Activated CD4-positive, alpha-beta T cell treated with anti-CD3 and anti-CD28 coated beads for 1 hour (primary cell): ENCODE measurements around the gene GTF2F2.
"Not testable (repeated sequence)": the region's sequence is repeated elsewhere in the genome, so short reads cannot be mapped to it uniquely, and the experiment has no call there.

Experiments
- DNase-seq: peaks from one replicate; pipeline ENCODE4 v3.0.0-alpha.2; 2020

The GTF2F2 gene

DNA sequence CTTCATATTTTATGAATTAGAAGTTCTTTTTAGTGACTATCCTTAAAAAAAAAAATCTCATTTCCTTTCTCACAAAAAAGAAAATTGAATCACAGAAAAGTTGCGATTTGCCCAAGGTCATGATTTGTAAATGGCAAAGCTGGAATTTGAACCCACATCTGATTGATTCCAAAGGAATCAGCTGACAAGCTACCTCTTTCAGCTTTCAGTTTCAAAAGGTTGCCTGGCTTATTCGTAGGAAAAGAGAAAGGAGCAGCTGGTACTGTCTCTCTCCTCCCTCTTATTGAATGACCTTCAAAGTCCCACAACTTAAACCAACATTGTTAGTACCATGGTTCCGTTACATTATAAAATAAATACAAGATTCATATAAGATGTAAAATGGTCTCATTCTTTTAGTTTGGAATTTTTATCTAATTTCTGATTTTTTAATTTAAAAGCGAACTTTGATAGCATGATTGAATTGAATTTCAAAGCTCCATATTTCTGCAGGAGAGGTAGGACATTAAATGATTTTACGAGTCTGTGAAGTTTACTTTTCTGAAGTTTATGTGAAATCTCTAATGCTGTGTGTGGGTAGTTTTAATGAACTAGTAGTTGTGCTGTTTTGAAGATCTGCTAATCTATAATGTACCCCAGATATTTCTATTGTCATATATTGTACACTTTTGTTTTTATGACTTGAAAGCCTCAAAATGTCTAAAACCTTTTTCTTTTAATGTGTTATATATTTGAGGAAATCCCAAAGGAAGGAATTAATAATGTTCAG lies 99.0 kb downstream of the GTF2F2 start:
- no peak for DNase-seq

DNA sequence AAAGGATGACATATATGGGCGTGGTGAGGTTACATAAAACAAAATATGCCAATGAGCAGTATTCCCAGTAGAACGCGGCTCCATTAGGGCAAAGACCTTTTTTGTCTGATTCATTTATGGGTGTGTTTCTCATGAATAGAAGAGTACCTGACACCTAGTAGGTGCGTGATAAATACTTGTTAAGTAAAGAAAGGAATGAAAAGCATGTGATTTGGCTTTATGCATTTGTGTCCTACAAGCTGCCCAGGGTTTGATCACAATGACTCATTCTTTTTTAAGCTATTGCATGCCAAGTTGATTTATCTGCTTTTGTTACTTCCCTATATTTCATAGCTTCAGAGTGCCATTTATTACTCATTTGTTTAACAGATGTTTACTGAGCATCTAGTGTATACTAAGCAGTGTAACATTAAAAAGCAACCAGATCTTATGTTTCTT lies 99.6 kb downstream of the GTF2F2 start:
- DNase-seq = no peak

DNA sequence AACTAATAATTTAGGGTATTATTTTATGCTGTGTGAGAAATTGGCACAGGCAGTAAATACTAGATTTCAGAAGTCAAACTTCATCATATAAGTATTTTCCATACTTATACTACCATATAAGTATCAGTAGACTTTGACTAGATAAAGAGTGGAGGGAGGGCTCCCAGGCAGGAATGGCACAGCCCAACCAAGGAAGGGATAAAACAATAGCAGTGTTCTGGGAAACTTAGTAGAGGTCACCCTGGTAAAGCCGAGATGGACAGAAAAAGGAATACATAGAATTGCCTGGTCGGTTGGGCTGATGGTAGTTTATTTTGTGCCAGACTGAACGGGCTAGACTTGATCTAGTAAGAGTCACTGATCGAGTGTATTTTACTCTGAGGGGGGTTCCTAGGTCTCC lies 100.1 kb downstream of the GTF2F2 start:
- DNase-seq = no peak

DNA sequence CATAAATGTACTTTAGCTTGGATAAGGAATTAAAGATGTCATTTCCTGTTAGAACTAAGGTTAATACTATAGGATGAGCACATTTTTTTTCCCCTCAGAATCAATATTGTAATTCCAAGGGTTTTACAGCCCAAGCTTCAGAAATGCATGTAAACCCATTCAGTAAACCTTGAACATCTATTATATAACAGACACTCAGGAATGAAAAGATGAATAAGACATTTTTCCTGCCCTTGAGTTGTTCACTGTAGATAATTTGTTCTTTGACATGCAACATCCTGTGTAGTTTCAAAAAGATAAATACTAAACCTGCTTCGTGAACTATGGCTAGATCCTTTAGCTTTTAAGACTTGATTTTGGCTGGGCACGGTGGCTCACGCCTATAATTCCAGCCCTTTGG lies 102.2 kb downstream of the GTF2F2 start:
- DNase-seq = no peak

DNA sequence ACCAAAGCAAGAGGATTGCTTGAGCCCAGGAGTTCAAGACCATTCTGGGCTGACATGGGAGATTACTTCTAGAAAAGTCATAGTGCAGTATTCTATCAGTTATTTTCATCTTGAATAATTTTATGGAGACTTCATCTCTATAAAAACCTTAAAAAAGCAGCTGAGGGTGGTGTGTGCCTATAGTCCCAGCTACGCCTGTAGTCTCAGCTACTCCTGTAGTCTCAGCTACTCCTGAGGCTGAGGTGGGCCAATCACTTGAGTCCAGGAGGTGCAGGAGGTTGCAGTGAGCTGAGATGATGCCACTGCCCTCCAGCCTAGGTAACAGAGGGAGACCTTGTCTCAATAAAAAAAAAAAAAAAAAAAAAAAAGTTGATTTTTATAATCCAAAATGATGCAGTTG lies 102.6 kb downstream of the GTF2F2 start:
- no peak for DNase-seq

DNA sequence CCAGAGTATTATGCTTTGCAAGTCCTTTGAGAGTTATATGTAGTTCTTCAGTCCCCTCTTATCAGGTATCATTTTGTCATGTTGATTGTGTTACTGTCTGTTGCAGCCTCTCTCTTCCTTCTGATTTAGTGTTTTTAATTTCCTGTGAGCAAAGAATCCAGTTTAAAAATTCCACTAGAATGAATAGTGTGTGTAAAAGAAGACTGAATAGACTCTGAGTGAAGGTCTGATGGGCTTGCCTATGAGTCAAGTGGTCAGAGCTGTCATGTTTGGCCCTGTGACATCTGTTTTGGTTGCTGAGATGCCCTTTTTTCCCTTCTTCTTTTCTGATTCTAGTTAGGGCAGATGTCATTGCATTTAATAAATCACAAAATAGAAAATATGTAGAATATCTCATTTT lies 103.9 kb downstream of the GTF2F2 start:
- DNase-seq = no peak

DNA sequence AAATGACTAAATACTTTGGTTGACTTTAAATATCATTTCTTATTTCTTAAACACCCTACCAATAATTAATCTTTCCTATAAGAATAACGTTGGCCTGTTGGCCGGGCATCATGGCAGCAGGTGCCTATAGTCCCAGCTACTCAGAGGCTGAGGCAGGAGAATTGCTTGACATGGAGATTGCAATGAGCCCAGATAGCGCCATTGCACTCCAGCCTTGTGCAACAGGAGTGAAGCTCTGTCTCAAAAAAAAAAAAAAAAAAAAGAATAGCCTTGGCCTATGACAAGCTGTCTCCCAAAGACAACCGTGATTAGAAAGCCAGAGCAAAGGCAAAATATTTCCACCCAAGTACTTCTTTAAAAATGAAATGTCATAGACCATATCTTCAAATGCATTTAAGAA lies 105.1 kb downstream of the GTF2F2 start:
- DNase-seq = no peak

DNA sequence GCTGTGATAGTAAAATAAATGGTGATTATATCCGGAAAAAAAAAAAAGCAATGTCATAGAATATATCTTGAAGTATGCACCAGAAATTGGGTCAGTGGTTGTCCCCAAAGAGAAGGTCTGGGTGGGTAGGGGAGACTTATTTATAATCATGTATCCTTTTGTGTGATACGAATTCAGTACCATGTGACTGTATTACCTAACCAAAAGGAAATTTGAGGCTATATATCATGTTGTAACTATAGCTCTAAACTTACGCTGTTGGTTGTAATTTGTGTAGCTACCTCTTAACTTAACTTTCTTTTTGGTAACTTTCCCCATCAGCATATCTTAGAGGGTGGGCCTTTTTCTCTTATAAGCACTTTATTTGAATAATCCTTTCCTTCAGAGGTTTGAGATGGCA lies 105.7 kb downstream of the GTF2F2 start:
- DNase-seq = no peak

DNA sequence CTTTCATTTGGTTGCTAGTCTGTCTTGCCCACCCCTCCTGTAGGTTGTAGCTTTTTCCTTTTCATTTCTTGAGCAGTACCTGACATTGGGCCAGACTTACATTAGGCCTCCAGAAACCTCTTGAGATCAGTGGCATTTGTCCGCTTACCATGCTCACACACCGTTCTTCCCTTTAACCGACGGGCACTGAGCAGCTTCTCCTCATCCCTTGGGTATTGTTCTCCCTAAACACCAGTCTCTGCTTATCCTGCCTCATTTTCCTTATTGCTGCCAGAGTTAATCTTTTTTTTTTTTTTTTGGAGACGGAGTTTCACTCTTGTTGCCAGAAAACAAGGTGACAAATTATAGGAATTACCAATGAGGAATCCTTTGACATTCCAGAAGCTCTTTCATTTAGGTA lies 107.7 kb downstream of the GTF2F2 start:
- no peak for DNase-seq

DNA sequence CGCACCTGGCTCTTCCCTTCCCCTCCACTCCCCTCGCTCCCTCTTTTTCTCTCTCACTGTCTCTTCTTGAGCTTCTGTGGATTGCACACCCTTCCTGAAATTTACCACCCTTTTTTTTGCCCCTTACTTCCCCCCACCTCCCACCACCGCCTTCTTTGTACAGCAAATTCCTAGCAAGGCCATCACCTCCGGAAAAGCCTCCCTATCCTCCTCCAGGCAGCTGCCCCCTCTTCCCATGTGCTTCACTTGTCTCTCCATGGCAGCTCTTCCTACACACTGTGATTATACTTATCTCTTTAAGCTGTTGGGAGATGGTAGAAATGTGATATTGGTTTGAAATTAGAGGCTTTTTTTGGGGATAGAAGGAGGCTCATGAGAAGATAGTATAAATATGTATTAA lies 108.9 kb downstream of the GTF2F2 start:
- no peak for DNase-seq

DNA sequence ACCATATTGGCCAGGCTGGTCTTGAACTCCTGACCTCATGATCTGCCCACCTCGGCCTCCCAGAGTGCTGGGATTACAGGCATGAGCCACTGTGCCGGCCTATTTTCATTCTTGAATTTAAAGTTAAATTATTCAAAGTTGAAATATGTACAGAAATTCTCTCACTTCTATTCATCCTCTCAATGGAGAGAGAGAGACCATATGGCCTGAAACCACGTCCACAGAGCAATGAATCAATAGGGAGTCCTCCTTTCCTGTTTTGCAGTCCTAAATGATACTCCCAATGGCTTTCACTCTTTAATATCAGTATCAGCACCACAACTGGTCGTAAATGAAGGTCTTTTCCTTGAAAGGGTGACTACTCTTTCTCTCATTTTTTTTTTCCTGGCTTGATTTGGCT lies 111.0 kb downstream of the GTF2F2 start:
- no peak for DNase-seq

DNA sequence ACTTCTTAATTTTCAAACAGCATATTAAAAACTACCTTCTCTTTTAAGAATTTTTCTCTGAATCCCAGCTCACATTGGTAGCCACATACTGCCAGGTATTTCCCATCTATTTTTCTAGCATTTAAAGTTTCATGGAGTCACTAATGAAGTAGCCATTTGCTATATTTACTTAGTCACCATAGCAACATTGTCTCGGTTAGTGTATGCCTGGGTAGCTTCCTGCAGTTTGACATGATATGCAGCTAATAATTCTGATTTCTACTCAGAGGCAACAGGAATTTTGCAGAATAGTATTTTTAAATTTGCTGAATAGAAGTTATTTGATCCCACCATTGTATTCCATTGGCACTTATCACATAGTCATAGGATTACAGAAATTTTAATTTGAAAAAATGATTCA lies 111.4 kb downstream of the GTF2F2 start:
- no peak for DNase-seq

DNA sequence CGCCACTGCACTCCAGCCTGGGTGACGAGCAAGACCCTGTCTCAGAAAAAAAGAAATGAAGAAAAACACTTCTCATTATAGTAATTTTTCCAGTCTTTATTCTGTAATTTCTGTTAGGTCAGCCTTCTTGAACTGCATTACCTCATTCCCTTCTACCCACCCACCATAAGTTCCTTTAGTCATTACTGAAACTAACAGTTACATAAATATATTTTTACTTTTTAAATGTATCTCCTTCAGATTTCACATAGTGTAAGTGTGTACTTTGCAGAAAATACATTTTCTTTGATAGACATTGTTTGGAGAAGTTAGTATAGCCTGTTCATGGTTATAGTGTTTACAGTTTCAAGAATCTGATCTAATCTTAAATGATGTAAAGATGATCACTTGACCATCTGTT lies 112.3 kb downstream of the GTF2F2 start:
- DNase-seq = no peak

DNA sequence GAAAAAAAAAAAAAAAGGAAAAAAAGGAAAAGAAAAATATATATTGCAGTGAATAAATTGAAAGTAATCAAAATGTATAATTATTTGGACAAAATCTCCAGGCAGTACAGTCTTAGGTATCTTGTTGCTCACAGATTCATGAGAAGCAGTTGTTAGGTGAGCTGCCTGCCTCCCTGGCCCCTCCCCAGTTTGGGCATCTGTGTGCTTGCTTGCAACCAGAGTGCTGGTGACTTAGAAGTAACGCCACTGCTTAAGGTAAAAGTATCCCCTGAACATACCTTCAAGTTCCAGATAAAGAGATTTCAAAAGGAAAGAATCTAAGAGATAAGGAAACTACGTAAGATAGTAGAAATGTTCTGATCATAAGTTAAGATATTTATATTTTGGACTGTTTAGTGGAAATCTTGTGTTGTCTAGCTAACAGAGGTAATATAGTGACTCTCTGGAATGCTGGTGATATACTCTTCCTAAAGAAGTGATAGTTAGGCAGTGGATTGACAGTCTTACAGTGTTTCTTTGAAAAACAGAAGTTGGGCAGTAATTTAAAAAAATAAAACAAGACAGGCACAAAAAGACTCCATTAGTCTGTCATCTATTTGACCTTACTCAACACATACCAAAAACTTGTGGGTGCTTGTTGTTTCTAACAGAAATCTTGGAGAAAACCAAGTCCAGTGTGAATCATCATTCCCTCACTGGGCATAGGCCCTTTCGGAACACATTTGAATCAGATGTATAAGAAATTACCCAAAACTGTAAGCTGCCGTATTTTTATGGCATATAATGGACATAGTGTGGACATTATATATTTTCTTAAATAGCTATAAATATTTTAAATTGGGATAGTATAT lies 118.9 kb downstream of the GTF2F2 start:
- no peak for DNase-seq

DNA sequence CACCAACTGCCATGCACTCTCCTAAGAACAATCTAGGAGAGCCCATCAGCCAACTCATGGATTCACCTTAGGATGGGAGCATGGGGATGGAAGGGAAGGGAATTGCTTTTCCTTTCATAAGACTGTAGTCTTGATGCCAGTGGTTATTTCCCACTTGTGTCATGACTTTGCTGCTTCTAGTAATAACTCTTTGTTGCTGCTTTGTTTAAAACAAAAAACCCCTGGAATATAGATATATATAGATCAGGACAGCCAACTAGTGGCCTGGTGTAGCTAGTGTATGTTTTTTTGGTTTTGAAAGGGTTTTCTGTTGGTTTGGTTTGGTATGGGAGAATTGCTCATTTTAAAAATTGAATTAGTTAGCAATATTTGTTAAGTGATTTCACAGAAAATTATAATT lies 119.8 kb downstream of the GTF2F2 start:
- DNase-seq = no peak

DNA sequence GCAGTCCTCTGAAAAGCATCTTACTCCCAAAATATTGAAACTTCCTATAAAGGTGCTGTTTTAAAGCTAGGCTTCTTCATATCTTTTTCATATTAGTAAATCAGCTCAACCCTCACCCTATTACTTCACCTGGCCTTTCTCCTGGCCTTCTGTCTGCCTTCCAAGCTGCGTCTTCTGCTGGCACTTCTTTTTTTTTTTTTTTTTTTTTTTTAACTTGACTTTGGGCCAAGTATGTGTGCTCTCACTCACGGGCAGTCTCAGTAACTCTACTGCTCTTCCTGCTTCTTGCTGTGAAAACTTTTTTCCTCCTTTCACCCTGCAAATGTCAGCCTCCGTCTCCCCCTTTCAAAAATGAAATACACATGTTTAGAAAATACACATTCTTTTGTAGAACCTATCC lies 121.8 kb downstream of the GTF2F2 start:
- no peak for DNase-seq

DNA sequence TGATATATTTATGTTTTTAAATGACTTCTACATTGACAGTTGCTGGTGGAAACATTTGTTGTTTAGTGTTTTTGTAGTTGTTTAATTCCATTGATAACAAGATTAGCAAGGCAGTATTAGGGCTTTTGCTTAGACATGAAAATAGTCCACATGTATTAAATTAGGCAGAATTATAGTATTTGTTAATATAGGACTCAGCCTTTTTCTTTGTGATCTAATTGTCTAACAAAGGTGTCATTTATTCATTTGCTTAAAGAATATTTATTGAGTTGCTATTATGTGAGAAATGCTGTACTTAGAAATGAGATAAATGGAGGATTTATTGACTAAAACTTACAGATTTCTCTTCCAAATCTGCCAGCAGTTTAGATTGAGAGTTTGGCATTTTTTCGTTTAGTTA lies 122.2 kb downstream of the GTF2F2 start:
- no peak for DNase-seq

DNA sequence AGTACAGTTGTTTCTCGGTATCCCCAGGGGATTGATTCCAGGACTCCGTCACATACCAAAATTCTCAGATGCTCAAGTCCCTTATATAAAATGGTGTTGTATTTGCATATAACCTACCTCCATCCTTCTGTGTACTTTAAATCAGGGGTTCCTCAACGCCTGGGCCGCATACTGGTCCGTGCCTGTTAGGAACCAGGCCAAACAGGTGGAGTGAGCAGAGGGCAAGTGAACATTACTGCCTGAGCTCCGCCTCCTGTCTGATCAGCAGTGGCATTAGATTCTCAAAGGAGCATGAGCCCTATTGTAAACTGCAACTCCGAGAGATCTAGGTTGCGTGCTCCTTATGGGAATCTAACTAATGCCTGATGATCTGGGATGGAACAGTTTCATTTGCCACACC lies 122.8 kb downstream of the GTF2F2 start:
- no peak for DNase-seq

DNA sequence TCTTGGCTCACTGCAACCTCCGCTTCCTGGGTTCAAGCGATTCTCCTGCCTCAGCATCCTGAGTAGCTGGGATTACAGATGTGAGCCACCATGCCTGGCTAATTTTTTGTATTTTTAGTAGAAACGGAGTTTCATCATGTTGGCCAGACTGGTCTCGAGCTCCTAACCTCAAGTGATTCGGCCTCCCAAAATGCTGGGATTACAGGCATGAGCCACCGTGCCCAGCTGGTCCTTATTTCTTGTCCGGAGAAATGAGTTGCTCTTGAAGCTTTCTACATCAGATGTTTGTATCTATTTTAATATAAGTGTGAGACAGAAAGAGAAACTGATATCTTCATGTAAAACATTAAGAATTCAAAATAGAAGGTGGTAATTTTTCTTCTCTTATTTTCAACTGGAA lies 124.4 kb downstream of the GTF2F2 start:
- not testable (repeated sequence) for DNase-seq

DNA sequence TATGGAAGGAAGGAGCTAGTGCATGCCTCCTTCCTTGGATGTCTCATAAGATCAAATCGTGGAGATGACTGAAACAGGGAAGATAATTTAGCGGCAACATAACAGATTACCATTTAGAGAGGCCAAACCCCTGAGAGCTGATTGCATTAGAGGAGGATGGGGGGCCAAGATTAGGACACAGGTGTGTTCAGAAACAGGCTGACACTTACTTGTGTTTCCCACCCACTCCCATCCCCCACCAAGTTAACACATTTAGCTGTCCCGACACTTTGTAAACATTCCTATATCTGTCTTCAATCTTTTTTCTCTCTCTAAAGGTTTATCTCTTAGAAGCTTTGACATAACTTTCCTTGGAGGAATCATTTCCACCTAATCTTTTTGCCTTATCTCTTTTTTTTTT lies 129.4 kb downstream of the GTF2F2 start:
- no peak for DNase-seq

DNA sequence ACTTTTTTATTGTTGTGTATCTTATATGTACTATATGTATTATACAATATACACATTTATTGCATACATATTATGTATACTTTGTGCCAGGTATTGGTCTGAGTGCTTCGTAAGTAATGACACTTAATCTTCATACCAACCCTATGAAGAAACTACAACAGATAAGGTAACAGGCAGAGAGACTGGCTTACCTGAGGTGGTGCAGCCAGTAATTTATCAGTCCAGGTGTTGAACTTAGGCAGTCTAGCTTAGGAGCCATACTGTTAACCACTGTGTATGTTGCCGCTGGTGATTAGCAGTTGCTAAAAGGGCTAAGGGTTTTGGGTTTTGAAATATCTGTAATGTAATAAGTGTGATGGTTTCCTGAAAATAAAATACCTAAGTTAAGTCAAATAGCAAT lies 134.1 kb downstream of the GTF2F2 start:
- DNase-seq = no peak

DNA sequence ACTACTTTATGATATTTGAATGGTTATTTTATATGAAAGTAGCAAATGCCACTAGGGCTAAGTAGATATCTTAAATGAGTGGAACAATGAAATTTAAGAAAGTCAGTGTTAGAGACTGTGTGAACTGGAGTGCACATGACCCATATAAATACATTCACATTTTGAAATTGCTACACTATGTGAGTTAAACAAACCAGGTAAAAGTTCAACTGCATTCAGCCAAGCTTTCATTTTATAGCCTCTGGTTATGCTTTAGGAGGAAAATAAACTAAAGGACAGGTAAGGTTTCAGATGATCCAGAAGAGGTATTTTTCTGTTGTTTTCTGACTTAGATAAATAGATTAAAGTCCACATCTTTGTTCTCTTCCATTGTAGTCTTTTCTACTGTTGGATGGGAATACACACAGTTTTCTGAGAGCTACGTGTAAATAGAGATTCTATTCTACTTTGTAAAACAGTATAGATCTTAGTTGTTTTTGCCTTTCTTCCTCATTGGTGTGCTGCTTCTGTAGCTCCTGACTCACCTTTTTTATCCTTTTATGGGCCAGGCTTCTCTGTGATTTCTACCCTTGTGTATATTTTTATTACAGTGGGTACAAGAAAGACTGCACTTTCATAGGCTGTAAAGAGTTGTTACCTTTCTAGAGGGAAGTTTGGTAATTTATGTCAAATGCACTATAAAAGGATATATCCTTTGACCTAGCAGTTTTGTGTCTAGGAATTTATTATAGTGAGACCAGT lies 135.1 kb downstream of the GTF2F2 start:
- DNase-seq = no peak

DNA sequence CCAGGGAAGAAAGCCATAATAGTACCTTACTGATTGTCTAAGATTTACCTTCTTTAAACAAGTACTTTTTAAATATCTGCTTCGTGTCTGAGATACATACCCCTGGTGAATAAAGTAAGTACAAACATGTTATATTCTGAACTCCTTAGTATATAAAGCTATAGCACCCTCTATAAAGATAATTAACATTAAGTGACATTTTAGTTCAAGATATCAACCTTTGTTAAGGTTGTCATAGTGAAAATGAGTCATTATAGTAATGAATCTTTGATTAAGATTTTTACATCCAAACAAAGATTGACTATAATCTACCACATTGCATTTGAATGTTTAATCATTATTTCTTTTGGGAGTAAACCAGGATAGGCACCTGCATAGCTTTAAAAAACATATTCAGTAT lies 135.9 kb downstream of the GTF2F2 start:
- DNase-seq = no peak
